Measurements from ENCODE around the gene RSAD1.
"Not testable (repeated sequence)": the region's sequence is repeated elsewhere in the genome, so short reads cannot be mapped to it uniquely, and the experiment has no call there.

RSAD1 gene

DNA sequence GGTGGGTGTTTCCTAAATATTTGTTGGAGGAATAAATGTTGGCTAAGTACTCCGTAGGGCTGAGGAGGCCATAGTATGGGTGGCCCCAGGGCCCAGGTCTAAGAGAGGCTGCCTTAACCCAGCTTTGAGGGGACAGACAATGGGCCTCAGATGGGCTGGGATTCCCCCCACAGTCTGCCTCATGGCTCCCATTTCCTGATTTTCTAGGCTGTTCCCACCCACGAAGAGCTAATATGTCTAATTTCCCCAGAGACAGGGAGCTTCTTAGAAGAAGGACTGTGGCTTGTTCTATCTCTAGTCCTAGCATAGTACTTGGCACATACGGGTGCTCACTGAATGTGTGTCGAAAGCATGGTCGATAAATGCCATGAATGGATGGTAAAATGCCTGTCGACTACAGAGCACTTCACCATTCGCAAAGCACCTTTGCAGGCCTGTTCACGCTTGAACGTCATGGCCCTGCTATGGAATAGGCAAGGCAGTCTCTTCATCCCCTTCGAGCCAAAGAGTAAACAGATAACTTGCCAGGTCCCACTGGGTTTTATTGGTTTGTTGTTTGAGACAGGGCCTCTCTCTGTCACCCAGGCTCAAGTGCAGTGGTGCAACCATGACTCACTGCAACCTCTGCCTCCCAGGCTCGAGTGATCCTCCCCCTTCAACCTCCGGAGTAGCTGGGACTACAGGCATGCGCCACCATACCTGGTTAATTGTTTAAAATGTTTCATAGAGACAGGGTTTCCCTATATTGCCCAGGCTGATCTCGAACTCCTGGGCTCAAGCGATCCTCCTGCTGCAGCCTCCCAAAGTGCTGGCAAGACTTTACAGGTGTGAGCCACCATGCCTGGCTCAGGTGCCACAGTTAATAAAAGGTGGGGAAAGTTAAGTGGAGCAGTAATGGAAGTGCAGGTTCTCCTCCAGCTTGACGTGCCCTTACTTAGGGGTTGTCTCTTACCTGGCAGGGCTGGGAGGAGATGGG lies 19.7 kb upstream of the RSAD1 start:
- DNase-seq: no peak

DNA sequence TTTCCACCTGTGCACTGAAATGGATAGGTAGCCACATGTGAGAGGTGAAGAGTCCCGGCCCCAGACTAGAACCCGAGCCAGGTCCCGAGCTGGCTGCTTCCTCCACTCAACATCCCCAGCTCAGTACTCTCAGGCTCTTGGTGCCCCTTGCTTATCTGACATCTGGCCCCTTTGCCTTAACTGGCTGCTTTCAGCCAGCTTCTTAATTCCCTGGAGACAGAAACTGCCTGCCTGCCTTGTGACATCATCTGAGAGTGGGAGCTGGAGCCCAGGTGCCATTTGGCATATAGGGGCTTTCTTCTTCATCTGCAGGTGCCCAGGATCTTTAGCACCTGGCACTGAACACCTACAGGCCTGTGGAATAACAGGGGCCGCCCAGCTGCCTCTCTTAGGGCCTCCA lies 18.9 kb upstream of the RSAD1 start:
- DNase-seq: no peak

DNA sequence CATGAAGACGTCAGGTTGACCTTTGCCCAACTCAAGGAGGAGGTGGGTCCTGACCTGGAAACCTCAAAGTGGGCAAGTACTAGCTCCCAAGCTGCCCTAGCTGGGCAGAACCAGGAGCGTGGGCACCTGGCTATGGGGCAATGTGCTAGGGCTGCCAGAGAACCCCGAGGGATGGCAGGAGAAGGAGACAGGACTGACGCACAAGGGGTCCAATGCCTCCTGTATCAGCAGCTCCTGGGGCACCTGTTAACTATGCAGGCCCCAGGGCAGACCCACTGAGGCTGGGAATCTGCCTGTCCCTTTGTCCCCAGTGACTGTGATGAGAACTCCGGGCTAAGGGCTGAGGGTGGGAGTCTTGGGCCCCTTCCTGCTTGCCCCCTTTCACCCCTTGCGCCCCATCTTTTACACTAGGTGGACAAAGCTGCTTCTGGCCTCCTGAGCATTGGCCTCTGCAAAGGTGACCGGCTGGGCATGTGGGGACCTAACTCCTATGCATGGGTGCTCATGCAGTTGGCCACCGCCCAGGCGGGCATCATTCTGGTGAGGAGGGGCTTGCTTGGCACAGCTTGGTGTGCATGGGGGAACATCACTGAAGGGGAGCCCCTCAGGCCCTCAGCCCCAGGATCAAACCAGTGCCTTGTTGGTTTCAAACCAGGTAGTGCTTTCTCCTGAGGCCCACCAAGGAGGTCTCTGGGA lies 17.7 kb upstream of the RSAD1 start:
- DNase-seq: no peak

DNA sequence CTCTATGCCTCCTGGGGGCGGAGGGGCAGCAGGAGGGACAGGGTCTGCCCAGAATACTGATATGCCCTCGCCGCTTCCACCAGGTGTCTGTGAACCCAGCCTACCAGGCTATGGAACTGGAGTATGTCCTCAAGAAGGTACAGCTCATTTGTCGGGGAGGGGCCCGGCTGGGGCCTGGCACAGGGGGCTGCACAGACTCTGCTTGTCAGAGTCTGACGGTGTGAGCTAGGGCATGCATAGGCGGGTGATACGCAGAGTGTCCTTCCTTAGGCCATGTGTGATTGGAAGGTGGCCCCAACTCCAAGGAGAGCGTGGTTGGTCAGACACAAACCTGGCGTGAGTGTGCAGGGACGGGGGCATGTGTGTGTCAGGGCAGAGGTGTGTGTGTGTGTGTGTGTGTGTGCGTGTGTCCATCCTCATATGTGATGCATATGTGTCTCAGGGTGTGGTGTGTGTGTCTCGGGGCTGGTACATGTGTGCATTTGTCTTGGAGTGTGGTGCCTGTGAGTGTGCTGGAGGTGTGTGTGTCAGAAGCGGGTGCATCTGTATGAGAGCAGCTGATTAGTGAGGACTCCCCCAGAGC lies 17.0 kb upstream of the RSAD1 start:
- DNase-seq: no peak

DNA sequence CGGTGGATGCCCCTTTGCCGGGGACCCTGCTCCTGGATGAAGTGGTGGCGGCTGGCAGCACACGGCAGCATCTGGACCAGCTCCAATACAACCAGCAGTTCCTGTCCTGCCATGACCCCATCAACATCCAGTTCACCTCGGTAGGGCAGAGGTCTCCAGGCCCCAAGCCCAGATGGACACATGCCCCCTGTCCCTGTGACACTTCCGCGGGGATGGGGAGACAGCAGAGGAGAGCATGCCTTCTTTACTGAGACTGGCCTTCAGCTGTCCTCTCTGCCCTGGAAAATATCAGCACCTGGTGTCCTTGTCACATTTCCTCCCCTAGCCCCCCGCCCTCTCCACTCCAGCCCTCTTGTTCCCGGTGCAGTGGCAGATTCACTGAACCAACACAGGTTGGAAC lies 16.2 kb upstream of the RSAD1 start:
- no peak for DNase-seq

DNA sequence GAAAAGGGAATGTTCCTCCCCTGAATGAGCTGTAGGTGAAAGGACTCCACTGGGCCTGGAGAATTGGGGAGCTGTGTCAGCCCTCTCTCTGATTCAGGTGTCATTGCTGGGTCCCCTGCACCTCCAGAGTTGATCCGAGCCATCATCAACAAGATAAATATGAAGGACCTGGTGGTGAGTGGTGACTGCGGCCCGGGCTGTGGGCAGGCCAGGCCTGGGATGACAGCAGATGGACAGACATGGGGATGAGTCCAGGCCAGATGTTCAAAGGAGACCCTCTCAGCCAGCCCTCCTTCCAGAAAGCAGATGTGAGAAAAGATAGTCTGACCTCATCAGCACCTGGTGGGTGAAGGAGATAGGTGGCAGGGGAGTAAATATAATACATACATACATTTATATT lies 14.5 kb upstream of the RSAD1 start:
- DNase-seq: no peak

DNA sequence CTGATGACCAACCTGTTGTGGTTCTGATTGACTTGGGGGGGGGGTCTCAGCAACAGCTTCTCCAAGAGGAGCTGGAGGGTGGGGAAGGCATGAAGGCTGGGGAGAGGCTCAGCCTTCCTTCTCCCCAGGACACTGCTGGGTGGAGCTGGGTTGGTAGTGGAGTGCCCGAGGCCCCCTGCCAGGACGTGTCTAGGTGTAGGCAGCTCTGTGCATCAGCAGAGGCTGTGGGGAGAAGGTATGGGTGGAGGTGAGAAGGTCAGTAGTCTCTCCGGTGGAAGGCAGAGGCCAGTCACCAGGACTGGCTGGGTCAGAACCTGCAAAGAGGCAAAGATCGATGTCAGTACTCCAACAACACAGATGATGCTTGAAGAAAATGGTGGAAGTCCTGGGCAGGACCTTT lies 13.9 kb upstream of the RSAD1 start:
- DNase-seq: no peak

DNA sequence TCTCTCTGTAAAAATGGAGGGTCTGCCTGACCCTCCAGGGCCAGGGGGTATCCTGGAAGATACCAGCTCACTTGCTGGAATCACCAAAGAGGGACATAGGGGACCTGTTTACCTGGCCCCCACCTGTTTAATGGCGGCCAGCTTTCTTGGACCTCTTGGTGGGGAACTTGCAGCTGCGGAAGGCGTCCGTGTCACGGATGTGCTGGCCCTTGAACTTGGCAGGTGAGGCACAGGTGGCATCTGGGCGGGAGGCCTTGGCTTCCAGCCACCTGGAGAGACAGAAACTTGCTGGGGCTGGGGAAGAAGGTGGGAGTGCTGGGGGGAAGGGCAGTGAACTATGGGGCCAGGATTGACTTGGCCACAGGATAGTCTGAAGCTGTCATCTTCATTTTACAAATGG lies 13.5 kb upstream of the RSAD1 start:
- DNase-seq: no peak

DNA sequence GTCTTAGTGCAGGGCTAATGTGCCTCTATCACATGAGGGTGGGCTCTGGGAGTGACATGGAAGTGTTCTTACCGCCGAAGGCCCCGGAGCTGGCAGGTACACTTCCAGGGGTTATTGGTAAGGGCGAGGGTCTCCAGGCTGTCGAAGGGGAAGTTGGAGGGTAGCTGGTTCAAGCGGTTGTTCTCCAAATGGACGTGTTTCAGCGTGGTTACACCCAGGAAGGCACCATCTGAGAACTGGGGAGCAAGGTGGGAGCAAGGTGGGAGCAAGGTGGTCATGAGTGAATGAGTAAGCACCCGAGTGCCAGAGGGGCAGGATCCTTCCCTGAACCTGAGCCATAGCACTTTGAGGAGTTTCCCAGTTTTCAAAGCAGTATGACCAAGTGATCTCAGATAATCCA lies 13.0 kb upstream of the RSAD1 start:
- no peak for DNase-seq

DNA sequence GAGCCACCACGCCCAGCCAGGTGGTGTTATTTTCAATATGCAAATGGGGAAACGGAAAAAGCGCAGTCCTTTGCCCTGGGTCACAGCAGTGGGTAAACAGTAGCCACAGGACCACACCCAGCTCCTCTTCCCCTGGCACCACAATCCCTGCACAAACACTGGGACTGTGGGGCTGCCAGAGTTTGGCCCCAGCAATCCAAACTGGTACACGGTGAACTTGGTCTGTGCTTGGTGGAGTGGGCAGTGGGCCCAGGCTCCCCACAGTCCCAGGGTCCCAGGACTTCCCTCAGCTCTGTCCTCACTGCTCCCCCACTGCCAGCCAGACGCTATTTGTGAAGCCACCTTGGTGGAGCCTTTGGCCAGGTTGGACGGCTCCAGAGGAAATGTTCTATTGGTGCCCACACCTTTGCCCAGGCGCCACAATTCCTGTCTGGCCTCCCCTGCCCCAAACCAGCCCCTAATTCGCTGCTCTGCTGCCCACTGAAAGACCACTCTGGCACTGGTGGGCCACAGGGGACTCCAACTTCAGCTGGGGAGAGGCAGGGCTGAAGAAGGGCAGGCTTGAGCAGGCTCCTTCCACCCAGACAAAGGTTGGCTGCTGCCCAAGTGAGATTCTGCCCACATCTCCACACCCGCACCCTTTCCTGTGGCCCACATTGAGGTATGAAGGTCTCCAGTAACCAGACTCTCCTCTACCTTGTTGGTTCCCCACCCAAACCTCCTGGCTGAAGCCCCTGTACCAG lies 12.1 kb upstream of the RSAD1 start:
- no peak for DNase-seq

DNA sequence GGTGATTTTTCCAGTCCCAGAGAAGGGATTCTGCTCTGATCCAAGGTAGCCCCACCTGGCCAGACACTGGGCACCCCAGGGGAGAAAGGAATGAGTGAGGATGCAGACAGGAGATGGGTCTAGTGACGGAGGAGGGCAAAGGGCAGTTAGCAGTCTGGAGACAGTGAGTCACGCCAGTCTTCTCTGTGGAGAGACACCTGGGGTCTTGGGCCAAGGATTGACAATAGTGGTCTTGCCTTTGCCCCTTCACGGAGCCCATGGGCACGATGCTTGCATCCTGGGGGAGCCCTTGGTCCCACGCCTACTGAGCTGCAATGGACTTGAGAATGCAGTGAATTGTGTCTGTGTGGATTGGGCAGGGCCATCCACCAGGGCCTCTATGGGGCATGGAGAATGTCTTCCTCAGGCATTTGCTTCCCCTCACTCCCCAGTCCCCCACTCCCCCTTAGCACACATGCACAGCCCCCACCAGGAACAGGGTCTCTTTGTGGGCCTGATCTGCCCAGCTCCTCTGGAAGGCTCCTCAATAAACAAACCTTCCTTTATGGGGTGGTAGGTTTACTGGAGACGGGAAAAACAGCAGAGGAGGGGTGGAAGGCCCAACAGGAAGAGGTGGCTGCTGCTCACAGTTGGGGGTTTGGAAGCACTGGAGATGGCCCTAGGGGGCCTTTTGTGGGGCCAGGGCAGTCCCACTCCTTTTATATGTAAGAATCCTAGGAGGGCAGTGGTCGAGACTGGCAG lies 11.4 kb upstream of the RSAD1 start:
- DNase-seq: no peak

DNA sequence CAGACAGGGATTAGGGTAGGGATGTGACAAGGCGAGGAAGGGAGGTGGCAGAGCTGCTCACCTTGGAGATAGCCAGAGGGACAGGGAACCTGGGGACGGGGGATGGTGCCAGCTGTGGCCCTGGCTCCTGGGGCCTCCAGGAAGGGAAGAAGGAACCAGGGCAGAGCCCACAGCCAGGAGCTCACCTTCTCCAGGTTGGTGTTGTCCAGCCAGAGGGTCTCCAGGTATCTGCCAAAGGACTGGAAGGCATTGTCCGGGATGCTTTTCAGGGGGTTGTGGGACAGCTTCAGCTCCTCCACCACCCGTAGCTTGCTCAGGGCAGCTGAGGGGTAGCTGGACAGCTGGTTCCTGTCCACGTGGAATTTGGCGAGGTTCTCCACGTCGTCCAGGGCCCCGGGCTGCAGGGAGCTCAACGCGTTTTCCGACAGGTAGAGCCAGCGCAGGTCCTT lies 10.8 kb upstream of the RSAD1 start:
- no peak for DNase-seq

DNA sequence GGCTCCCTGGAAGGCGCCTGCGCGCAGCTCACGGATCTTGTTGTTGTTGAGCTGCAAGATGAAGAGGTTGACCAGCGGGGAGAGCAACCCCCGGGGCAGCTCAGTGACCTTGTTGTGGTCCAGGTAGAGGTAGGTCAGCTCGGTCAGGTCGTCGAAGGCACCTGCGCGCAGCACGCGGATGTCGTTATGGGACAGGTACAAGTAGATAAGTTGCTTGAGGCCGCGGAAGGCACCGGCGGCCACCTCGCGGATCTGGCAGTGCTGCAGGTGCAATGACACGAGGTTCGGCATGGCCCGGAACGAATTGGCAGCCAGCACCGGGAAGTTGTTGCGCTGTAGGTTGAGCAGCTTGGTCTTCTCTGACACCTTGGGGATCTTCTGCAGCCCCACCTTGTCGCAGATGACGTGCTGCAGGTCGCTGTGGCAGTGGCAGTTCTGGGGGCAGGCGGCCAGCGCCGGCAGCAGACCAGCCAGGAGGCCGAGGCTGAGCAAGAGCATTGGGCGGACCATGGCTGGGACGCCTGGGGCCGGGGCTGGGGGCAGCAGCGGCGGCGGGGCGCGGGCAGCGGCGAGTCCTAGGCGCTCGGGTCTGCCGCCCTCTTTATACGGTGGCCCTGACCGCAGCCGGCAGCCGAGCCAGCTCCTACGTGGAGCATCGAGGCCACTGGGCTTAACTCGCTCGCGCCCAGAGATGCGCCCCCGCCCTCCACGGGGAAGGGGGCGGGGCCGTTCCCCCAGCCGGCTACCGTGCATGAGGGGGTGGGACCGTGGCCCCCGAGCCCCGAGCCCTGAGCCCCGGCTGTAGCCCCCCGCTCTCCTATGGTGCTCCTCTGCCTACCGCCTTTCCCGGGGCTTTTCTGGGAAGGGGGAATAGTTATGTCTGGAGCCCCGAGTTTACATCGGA lies 10.1 kb upstream of the RSAD1 start, which contains the start of gene CHAD:
TSS of gene CHAD (minus strand) at position 577 of the 904 bp plus-strand sequence. CDS start at position 510, 67 bp downstream.
- DNase-seq: no peak

DNA sequence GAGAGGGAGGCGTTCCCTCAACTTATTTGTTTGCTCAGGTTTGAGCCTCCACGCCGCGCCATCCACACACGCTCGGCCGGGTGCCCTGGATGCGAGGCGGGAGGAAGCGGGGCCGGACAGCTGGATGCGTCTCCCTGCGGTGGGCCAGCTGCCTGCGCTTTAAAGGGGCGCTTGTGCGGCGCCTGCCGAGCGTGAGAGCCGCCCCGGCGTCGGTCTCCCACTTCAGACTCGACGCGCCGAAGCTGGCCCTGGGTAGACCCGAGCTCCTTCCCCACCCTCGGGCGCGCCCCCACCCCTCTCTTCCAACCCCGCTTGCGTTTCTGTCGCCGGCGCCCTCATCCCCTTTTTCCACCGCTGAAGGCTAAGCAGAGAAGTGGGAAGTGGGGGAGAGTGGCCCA lies 9.5 kb upstream of the RSAD1 start:
- no peak for DNase-seq

DNA sequence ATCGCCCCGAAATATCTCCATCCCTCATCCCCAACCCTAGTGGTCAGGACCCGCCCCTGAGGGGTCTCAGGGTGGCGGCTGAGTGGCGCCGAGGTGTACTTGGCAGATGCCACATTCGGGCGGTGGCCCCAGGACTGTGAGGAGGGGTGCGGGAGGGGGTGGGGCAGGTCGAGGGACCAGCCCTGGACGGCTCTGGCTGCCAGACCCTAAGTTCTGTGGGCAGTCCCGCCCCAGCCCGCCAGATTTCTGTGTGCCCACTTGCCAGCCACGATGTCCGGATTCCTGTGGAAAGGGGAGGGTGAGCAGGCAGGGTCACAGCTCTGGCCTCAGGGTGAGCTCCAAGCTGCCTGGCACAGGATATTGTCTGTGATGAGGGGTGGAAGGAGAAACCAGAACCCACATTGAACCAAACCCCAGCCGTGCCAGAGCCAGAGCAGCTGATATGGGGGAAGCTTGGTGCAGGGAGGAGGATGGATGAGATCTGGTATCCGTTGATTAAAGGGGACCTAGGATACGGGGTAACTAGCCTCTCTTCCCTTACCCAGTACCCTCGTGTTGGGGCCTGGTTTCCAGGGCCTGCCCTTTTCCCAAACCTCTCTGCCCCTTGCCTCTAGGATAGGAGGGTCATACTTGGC lies 8.9 kb upstream of the RSAD1 start:
- DNase-seq: no peak

DNA sequence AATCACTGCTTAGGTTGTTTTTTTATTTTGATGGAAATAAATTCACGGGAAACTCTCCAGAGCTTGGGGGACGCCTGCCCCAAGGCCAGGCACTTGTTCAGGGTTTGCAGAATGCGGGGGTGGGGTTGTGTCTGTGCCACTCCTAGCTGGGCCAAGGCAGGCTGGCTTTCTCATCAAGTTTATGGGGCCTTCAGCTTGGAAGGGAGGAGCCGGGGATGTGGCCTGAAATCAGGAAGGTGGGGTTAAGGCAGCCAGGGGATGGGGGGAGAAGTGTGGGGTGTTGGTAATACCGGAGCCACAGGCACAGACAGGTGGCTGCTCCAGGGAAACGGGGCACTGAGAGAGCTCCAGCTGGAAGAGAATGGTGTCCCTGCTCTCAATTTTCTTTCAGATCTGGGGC lies 8.2 kb upstream of the RSAD1 start:
- DNase-seq: no peak

DNA sequence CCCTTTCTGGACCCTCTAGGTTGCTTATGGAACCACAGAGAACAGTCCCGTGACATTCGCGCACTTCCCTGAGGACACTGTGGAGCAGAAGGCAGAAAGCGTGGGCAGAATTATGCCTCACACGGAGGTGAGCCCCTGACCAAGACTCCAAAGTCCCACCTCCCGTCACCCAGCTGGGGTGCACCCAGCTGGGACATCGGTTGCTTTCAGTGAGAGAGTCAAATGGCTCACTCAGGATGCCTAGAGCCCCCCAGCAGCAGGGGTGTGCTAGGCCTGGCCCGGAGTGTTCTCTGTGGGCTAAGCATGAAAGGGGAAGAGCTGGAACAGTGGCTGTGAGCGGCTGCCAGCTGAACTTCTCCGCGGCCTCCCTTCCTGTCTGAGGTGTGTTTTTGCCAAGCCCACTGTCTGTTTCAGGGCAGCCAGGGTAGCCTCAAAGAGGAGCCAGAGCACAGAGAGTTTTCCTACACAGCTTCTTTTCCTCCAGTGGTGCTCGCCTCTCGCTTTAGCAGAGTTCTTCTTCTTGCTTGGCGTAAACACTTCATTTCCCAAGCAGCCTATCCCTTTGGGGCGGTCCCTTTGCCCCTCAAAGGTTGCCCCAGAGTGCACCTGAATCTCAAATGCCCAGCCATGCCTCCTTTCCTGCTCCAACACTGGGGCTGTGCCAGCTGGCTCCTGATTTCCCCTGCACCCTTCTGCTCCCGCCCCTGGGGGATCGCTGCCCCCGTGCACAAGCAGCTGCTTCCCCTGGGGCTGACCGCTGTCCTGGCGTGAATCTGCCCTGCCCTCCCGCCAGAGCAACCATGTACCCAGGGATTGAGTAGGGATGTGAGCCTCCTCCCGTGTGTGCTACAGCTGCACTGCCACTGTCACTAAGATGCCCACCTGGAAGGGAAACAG lies 7.4 kb upstream of the RSAD1 start:
- no peak for DNase-seq

DNA sequence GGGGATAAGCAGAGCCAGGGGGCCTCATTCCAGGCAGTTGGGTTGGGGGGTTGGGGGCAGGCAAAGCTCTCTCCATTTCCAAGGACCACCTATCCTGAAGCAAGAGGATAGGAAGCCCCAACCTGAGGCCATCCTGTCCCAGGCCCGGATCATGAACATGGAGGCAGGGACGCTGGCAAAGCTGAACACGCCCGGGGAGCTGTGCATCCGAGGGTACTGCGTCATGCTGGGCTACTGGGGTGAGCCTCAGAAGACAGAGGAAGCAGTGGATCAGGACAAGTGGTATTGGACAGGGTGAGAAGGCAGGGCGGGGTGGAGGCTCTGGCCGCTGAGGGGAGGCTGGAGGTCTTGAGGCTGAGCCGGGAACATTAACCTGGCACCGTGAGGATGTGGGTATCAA lies 6.4 kb upstream of the RSAD1 start:
- no peak for DNase-seq

DNA sequence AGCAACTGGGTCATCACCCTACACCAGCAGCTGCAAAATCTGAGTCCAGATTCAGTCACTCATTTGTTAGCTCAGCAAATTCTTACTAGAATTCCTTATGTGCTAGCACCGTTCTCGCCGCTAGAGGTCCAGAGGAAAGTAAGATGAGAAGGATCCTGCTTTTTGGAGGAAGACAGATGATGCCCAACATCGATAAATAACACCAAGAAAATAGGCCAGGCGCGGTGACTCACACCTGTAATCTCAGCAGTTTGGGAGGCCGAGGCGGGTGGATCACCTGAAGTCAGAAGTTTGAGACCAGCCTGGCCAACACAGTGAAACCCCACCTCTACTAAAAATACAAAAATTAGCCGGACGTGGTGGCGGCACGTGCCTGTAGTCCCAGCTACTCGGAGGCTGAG lies 5.9 kb upstream of the RSAD1 start:
- DNase-seq: not testable (repeated sequence)

DNA sequence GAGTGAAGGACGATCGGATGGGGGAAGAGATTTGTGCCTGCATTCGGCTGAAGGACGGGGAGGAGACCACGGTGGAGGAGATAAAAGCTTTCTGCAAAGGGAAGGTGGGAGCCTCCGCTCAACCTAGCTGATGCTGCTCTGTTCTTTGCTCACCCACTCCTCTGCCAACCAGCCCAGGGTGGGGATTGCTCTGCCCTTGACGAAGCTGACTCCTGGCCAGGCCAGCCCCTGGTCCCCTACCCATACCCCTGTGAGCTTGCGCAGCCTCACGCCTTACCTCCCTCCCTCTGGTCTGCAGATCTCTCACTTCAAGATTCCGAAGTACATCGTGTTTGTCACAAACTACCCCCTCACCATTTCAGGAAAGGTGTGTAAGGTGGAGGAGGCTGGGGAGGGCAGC lies 4.8 kb upstream of the RSAD1 start:
- no peak for DNase-seq

All from activated CD4-positive, CD25-positive, alpha-beta regulatory T cell (primary cell).